Stomach (tissue), 4 donors: ENCODE results near the gene TLE3.

Experiments
- CTCF ChIP-seq, 7 experiments: fragments of 450-650 bp in 4 of 7; fragments of 200-600 bp in 3 of 7; sonication (generic) in 3 of 7; IDR thresholded peaks; one replicate each; pipeline ENCODE4 v1.5.1; 2016 to 2019; ENCODE audit warnings: antibody characterized with exemption in 7 of 7, control low read depth in 2 of 7, mild to moderate bottlenecking in 1 of 7
- POLR2A ChIP-seq, 4 donors: fragments of 450-650 bp; IDR thresholded peaks; one replicate each; pipeline ENCODE4 v1.6.1; 2016; ENCODE audit warnings: antibody characterized with exemption in 4 of 4, control low read depth in 2 of 4, mild to moderate bottlenecking in 1 of 4, moderate library complexity in 1 of 4
- POLR2AphosphoS5 ChIP-seq, 3 donors: sonication (generic); formaldehyde crosslinking; IDR thresholded peaks; one replicate each; pipeline ENCODE4 v1.6.1; 2016; ENCODE audit warnings: antibody characterized with exemption in 3 of 3

DNA sequence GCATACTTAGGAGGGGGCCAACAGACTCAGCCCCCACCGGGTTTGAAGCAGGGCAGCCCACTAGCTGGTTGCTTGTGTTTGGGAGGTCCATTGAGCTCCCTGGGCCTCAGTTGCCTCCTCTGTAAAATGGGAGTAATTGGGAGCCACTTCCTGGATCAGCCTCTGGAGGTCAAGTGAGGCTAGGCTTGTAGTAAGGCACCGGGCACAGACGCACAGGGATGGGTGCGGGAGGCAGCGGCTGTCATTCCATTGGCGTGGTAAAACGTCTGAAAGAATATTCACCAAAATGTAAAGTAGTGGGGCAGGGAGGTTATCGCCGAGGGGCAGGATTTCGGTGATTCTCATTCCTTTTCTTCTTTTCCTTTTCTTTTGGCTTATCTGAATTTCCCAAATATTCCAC lies 64.6 kb downstream of the TLE3 start:
- TF ChIP-seq CTCF (IDR thresholded peaks at IDR 0.05) (no peak), POLR2A (IDR thresholded peaks at IDR 0.05) (no peak), POLR2AphosphoS5 (IDR thresholded peaks at IDR 0.05) (no peak)
